Liver (tissue), 3 donors: ENCODE measurements around the gene BRAF.

Experiments used
- FOXA1 ChIP-seq: IDR thresholded peaks from 2 replicates; pipeline ENCODE4 v1.6.1; 2016; ENCODE audit warnings: antibody characterized with exemption
- JUND ChIP-seq, 2 donors: IDR thresholded peaks; 2 replicates each; pipeline ENCODE4 v1.6.1; 2016; ENCODE audit warnings: antibody characterized with exemption in 2 of 2
- RAD21 ChIP-seq, 2 donors: IDR thresholded peaks; 2 replicates each; pipeline ENCODE4 v1.6.1; 2016; ENCODE audit warnings: antibody characterized with exemption in 2 of 2, mild to moderate bottlenecking in 2 of 2
- REST ChIP-seq: IDR thresholded peaks from 2 replicates; pipeline ENCODE4 v1.6.1; 2016; ENCODE audit warnings: antibody characterized with exemption, mild to moderate bottlenecking
- RXRA ChIP-seq, 2 donors: IDR thresholded peaks; 2 replicates each; pipeline ENCODE4 v1.6.1; 2017 to 2018; ENCODE audit warnings: antibody characterized with exemption in 2 of 2, mild to moderate bottlenecking in 1 of 2
- SP1 ChIP-seq: IDR thresholded peaks from 2 replicates; pipeline ENCODE4 v1.6.1; 2018; ENCODE audit warnings: antibody characterized with exemption, mild to moderate bottlenecking
- TAF1 ChIP-seq: conservative IDR thresholded peaks from 2 replicates; pipeline ENCODE4 v1.6.1; 2016; ENCODE audit warnings: antibody characterized with exemption, mild to moderate bottlenecking
- ZBTB33 ChIP-seq: IDR thresholded peaks from 2 replicates; pipeline ENCODE4 v1.6.1; 2016; ENCODE audit warnings: antibody characterized with exemption
- TF ChIP-seq, protein P1 (sequence below): fragments of 150-350 bp; IDR thresholded peaks from 2 replicates; pipeline ENCODE4 v1.5.1; 2017; ENCODE audit warnings: improper control_type of control experiment, low read depth, low read length; ENCODE audit not compliant: missing input control
- TF ChIP-seq, protein P2 (sequence below): IDR thresholded peaks from 2 replicates; pipeline ENCODE4 v1.6.1; 2016; ENCODE audit warnings: antibody characterized with exemption
- donor health status: healthy.
- donor health status: healthy.

- TF ChIP-seq, protein P1, sequence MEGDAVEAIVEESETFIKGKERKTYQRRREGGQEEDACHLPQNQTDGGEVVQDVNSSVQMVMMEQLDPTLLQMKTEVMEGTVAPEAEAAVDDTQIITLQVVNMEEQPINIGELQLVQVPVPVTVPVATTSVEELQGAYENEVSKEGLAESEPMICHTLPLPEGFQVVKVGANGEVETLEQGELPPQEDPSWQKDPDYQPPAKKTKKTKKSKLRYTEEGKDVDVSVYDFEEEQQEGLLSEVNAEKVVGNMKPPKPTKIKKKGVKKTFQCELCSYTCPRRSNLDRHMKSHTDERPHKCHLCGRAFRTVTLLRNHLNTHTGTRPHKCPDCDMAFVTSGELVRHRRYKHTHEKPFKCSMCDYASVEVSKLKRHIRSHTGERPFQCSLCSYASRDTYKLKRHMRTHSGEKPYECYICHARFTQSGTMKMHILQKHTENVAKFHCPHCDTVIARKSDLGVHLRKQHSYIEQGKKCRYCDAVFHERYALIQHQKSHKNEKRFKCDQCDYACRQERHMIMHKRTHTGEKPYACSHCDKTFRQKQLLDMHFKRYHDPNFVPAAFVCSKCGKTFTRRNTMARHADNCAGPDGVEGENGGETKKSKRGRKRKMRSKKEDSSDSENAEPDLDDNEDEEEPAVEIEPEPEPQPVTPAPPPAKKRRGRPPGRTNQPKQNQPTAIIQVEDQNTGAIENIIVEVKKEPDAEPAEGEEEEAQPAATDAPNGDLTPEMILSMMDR = no peak
- TF ChIP-seq TAF1 (no peak), RAD21 (IDR thresholded peaks at IDR 0.05) (no peak), REST (no peak), RXRA (IDR thresholded peaks at IDR 0.05) (no peak), JUND (IDR thresholded peaks at IDR 0.05) (no peak), FOXA1 (no peak), ZBTB33 (no peak), SP1 (no peak)
- TF ChIP-seq, protein P2, sequence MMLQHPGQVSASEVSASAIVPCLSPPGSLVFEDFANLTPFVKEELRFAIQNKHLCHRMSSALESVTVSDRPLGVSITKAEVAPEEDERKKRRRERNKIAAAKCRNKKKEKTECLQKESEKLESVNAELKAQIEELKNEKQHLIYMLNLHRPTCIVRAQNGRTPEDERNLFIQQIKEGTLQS = no peak
These were observed 36.6 kb downstream of the BRAF start for GRCh38 chr7:140888087-140888486.
